Subcutaneous adipose tissue (tissue), 4 donors: Measurements from ENCODE around the gene KMT5C. TPM values are rescaled to one million over a fixed set of nuclear protein-coding genes. Genes with fewer than 3 reads are reported as not detected.

Experiments
- total RNA-seq, 4 donors: library from RNA; depleted of rRNA; stranded (reverse); fragments of >200 nt; gene quantifications; one replicate each; pipeline ENCODE4 v1.1.0, GENCODE V29; 2016

Gene KMT5C
- total RNA-seq, 4 donors from 2014 or later: 7.0 to 24.1 (median 8.0) TPM

Other genes with a start within 250 kb of the KMT5C start
- 100 to 1,000 TPM in 1 of 4 donors, 10 to 100 TPM in 3; 30.0 to 149 (median 69.6) TPM for gene PPP1R12C, start 222.2 kb upstream of the KMT5C start, total RNA-seq
- gene TNNT1, start 190.7 kb upstream of the KMT5C start, total RNA-seq: 10 to 100 TPM in 1 of 4 donors, not detected in 3; 17.5 TPM
- gene TNNI3, start 182.1 kb upstream of the KMT5C start, total RNA-seq: not detected
- under 1 TPM in 2 of 4 donors, not detected in 2; 0.34 to 0.88 TPM for gene DNAAF3, start 173.3 kb upstream of the KMT5C start, total RNA-seq
- not detected for gene SYT5, start 159.6 kb upstream of the KMT5C start, total RNA-seq
- gene PTPRH, start 130.4 kb upstream of the KMT5C start, total RNA-seq: 1 to 10 TPM in 2 of 4 donors, under 1 TPM in 2; 0.19 to 2.9 (median 1.3) TPM
- gene TMEM86B, start 111.1 kb upstream of the KMT5C start, total RNA-seq: 1 to 10 TPM in 1 of 4 donors, under 1 TPM in 1, not detected in 2; 0.22 to 2.3 TPM
- gene PPP6R1, start 80.9 kb upstream of the KMT5C start, total RNA-seq: 10 to 100 TPM; 23.6 to 42.8 (median 26.6) TPM
- gene HSPBP1, start 59.8 kb upstream of the KMT5C start, total RNA-seq: 10 to 100 TPM in 2 of 4 donors, 1 to 10 TPM in 2; 4.9 to 17.9 (median 10.4) TPM
- gene BRSK1, start 55.9 kb upstream of the KMT5C start, total RNA-seq: 1 to 10 TPM in 1 of 4 donors, under 1 TPM in 1, not detected in 2; 0.38 to 1.1 TPM
- gene TMEM150B, start 14.5 kb upstream of the KMT5C start, total RNA-seq: 10 to 100 TPM in 3 of 4 donors, 1 to 10 TPM in 1; 10.0 to 17.8 (median 14.4) TPM
- not detected for gene COX6B2, start 14.8 kb downstream of the KMT5C start, total RNA-seq
- not detected for gene GARIN5B, start 23.4 kb downstream of the KMT5C start, total RNA-seq
- gene IL11, start 30.6 kb downstream of the KMT5C start, total RNA-seq: not detected
- gene TMEM190, start 37.0 kb downstream of the KMT5C start, total RNA-seq: not detected
- gene TMEM238, start 44.4 kb downstream of the KMT5C start, total RNA-seq: 1 to 10 TPM in 1 of 4 donors, under 1 TPM in 1, not detected in 2; 0.44 to 2.8 TPM
- gene RPL28, start 46.1 kb downstream of the KMT5C start, total RNA-seq: 100 to 1,000 TPM; 283 to 590 (median 367) TPM
- 10 to 100 TPM in 1 of 4 donors, 1 to 10 TPM in 3; 4.1 to 12.8 (median 8.6) TPM for gene UBE2S, start 67.9 kb downstream of the KMT5C start, total RNA-seq
- under 1 TPM in 1 of 4 donors, not detected in 3; 0.16 TPM for gene SHISA7, start 103.4 kb downstream of the KMT5C start, total RNA-seq
- 10 to 100 TPM; 38.2 to 62.4 (median 45.7) TPM for gene ISOC2, start 121.8 kb downstream of the KMT5C start, total RNA-seq
- gene C19orf85, start 124.9 kb downstream of the KMT5C start, total RNA-seq: not detected
- gene ZNF628, start 136.7 kb downstream of the KMT5C start, total RNA-seq: 1 to 10 TPM in 3 of 4 donors, under 1 TPM in 1; 0.88 to 2.6 (median 2.3) TPM
- gene NAT14, start 145.3 kb downstream of the KMT5C start, total RNA-seq: 1 to 10 TPM; 1.0 to 2.3 (median 1.6) TPM
- 10 to 100 TPM in 2 of 4 donors, 1 to 10 TPM in 2; 2.1 to 16.7 (median 9.1) TPM for gene SSC5D, start 148.6 kb downstream of the KMT5C start, total RNA-seq
- gene SBK2, start 197.3 kb downstream of the KMT5C start, total RNA-seq: not detected
- gene SBK3, start 205.7 kb downstream of the KMT5C start, total RNA-seq: not detected
- gene ZNF579, start 241.0 kb downstream of the KMT5C start, total RNA-seq: 1 to 10 TPM in 1 of 4 donors, under 1 TPM in 2, not detected in 1; 0.51 to 5.3 (median 0.66) TPM